WERI-Rb-1 (cell line): ENCODE results near the gene ALLC.

Experiments
- DNase-seq: peaks from one replicate; pipeline ENCODE4 v3.0.0-alpha.2; 2020
- H3K27ac ChIP-seq: fragments of 250-450 bp; sonication (Bioruptor Pico); 2 replicates; pipeline ENCODE4 v1.5.1; 2020; ENCODE audit warnings: mild to moderate bottlenecking, moderate library complexity
- H3K27me3 ChIP-seq: fragments of 250-450 bp; sonication (Bioruptor Pico); 2 replicates; pipeline ENCODE4 v1.5.1; 2021; ENCODE audit warnings: mild to moderate bottlenecking, low read depth, moderate library complexity; ENCODE audit not compliant: insufficient read depth, severe bottlenecking
- H3K36me3 ChIP-seq: fragments of 250-450 bp; sonication (Bioruptor Pico); 2 replicates; pipeline ENCODE4 v1.5.1; 2020; ENCODE audit warnings: mild to moderate bottlenecking, moderate library complexity
- H3K4me3 ChIP-seq: 2 replicates; pipeline ENCODE4 v1.5.1; 2011; ENCODE audit warnings: low read depth, mild to moderate bottlenecking, control low read depth, low read length
- H3K9me3 ChIP-seq: fragments of 250-450 bp; sonication (Bioruptor Pico); 2 replicates; pipeline ENCODE4 v1.5.1; 2021; ENCODE audit warnings: mild to moderate bottlenecking, moderate library complexity; ENCODE audit not compliant: severe bottlenecking
- CTCF ChIP-seq: IDR thresholded peaks from 2 replicates; pipeline ENCODE4 v1.5.1; 2011; ENCODE audit warnings: low read depth, mild to moderate bottlenecking, control low read depth, inconsistent platforms, low read length

Gene ALLC

GRCh38 chr2:3674066-3674845 is 16.3 kb downstream of the ALLC start:
- peaks cover 3% of the 10 kb centered on the region for H3K9me3 ChIP-seq
- H3K27me3 ChIP-seq = no peaks in the 10 kb centered on the region
- no peak for TF ChIP-seq CTCF
- no peak for DNase-seq
- H3K4me3 ChIP-seq = no peak overlapping the region
- no peaks in the 10 kb centered on the region for H3K36me3 ChIP-seq
- no peak overlapping the region for H3K27ac ChIP-seq

- no peaks in the 10 kb centered on the region for H3K36me3 ChIP-seq
- DNase-seq = no peak
- peaks cover 2% of the 10 kb centered on the region for H3K9me3 ChIP-seq
- TF ChIP-seq CTCF = no peak
- H3K4me3 ChIP-seq = no peak overlapping the region
- H3K27me3 ChIP-seq = no peaks in the 10 kb centered on the region
- no peak overlapping the region for H3K27ac ChIP-seq
These were observed 17.7 kb downstream of the ALLC start for GRCh38 chr2:3675687-3676086.

- DNase-seq = no peak
- Histone ChIP-seq H3K9me3 (no peaks in the 10 kb centered on the region), H3K4me3 (no peak overlapping the region), H3K27ac (no peak overlapping the region), H3K27me3 (no peaks in the 10 kb centered on the region), H3K36me3 (no peaks in the 10 kb centered on the region)
- TF ChIP-seq CTCF = no peak
These were observed 19.4 kb downstream of the ALLC start for GRCh38 chr2:3677436-3677835.

GRCh38 chr2:3678212-3678611 is 20.2 kb downstream of the ALLC start:
- Histone ChIP-seq H3K27me3 (no peaks in the 10 kb centered on the region), H3K4me3 (no peak overlapping the region), H3K9me3 (no peaks in the 10 kb centered on the region), H3K36me3 (no peaks in the 10 kb centered on the region), H3K27ac (no peak overlapping the region)
- no peak for DNase-seq
- no peak for TF ChIP-seq CTCF

- H3K4me3 ChIP-seq = no peak overlapping the region
These were observed 21.2 kb downstream of the ALLC start for GRCh38 chr2:3679180-3679579.

More at GRCh38 chr2:3679180-3679579, 21.2 kb downstream of the ALLC start:
- no peaks in the 10 kb centered on the region for H3K36me3 ChIP-seq
- H3K9me3 ChIP-seq = no peaks in the 10 kb centered on the region
- no peak for DNase-seq
- H3K27me3 ChIP-seq = no peaks in the 10 kb centered on the region
- no peak for TF ChIP-seq CTCF
- H3K27ac ChIP-seq = no peak overlapping the region
